Dermis blood vessel endothelial cell (primary cell): ENCODE data around the gene DELE1. TPM values are rescaled to one million over a fixed set of nuclear protein-coding genes. Genes with fewer than 3 reads are reported as not detected.
A peak's percentile ranks its signal among the peaks of the same experiment; 100 is the strongest.

Experiments used
- DNase-seq: peaks from one replicate; pipeline ENCODE4 v3.0.0; 2010
- total RNA-seq: library from RNA; depleted of rRNA; stranded (reverse); fragments of >200 nt; gene quantifications from 2 replicates; pipeline ENCODE4 v1.2.3, GENCODE V29; 2014

The DELE1 gene, protein sequence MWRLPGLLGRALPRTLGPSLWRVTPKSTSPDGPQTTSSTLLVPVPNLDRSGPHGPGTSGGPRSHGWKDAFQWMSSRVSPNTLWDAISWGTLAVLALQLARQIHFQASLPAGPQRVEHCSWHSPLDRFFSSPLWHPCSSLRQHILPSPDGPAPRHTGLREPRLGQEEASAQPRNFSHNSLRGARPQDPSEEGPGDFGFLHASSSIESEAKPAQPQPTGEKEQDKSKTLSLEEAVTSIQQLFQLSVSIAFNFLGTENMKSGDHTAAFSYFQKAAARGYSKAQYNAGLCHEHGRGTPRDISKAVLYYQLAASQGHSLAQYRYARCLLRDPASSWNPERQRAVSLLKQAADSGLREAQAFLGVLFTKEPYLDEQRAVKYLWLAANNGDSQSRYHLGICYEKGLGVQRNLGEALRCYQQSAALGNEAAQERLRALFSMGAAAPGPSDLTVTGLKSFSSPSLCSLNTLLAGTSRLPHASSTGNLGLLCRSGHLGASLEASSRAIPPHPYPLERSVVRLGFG
- total RNA-seq = 66.4 and 81.7 TPM in 2 replicates

DNA sequence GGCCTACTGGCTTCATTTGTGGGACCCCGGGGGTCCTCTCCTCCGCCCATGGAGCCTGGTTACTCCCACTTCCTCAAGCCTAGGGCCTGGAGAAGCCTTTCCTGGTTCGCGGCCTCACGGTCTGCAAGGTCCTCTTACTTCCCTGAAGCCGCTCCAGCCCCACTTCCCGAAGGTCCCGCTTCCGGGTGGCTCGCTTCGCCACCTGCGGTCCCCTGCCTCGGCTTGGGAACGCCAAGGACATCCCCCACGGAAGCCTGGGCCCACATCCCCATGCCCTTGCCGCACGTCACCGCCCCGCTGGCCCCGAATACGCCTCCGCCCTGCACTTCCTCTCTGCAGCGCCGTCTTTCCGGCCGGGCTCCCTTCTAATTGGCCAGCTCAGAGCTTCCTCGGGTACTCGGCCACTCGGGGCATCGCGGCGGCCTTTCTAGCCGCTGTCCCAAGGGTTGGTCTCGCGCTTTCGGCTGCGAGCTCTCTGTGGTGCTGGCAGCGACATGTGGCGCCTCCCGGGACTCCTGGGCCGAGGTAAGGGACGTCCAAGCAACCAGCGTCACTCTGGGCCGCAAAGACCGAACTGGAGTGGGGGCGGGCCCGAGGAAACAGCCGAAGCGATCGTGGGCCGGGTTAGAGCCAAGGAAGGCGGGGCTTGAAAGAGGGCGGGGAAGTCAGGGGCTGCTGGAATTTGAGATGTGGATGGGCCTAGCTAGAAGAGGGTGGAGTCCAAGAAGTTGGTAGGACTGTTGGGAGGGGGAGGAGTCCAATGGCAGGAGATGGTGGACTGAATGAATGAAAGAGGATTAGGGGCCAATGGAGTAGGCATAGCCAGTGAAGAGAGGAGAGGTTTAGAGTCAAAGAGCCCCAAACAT, at the start of gene DELE1:
TSS of gene DELE1 (plus strand) at position 424 of the 866 bp plus-strand sequence. CDS start at position 495, 71 bp downstream.
- DNase-seq = peak; percentile 95

DNA sequence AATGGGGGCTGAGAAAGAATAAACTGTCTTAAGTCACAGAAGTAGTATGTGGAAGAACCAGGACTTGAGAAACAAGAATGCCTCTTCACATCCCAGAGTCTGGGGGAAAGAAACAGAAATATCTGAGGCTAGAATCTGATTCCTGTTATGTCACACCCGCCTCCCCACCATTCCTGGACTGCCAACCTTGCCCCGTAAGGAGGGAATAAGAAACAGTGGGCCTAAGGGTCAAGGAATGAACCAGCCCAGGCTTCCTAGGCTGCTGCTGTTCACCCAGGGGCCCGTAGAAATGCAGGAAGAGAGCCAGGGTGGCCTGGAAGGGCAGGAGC, 49.8 kb upstream of the DELE1 start:
- DNase-seq = no peak

DNA sequence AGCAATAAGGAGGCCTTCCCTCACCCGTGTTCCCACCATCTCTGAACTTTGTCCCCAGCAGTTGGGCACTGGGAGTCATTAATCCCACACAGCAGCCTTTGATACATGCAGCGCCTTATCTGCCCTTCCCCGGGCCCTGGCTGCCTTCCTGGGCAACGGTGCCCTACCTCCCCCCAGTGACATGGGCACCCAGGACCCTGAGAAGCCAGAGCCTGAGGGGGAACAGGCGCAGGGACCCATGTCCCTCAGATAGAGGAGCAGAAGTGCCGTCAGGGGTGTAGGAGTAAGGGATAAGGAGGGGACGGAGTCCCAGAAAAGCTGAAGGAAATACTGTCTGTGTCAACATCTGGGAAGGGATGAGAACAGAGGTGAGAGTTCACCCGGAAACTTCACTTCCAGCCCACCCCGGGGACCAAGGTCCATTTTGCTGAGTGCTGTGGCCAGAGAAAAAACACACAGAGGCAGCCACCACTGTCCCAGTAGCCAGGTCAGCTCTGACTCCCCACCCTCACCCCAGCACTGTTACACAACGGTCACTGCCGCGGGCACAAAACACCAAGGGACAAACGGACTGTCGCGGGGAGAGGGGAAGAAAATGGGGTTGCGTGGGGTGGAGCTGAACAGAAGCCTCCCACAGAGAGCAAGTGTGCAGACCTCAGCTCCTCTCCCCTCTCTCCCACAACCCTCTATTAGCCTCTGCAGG, 49.3 kb upstream of the DELE1 start:
- DNase-seq = no peak

DNA sequence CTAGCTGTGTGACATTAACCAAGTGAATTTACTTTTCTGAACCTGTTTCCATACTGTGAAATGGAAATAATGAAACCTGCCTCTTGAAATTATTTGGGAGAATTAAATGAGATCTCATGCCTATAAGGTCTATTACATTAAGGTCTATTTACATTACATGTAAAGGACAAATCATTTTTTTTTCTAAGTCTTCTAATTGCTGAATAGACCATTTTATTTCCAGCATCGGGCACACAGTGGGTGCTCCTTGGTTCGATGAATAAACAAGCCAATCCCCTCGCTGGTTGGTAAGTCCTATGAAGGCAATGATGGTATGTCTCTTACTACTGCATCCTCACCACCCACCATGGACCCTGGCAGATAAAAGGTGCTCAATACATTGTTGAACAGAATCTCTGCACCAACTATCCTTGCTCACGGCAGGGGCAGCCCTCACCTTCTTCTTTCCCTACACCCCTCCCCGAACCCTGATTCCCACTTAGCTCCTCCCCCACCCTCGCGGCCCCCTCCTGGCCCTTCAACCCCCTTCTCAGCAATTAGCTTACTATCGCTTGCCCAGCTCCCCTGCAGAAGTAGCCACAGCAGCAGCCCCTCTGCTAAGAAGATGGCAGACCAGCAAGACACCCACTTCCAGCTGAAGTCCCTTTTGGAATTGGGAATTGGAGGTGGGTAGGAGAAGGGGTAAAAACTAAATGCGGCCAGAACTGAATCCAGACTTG, 48.5 kb upstream of the DELE1 start:
- DNase-seq = no peak

DNA sequence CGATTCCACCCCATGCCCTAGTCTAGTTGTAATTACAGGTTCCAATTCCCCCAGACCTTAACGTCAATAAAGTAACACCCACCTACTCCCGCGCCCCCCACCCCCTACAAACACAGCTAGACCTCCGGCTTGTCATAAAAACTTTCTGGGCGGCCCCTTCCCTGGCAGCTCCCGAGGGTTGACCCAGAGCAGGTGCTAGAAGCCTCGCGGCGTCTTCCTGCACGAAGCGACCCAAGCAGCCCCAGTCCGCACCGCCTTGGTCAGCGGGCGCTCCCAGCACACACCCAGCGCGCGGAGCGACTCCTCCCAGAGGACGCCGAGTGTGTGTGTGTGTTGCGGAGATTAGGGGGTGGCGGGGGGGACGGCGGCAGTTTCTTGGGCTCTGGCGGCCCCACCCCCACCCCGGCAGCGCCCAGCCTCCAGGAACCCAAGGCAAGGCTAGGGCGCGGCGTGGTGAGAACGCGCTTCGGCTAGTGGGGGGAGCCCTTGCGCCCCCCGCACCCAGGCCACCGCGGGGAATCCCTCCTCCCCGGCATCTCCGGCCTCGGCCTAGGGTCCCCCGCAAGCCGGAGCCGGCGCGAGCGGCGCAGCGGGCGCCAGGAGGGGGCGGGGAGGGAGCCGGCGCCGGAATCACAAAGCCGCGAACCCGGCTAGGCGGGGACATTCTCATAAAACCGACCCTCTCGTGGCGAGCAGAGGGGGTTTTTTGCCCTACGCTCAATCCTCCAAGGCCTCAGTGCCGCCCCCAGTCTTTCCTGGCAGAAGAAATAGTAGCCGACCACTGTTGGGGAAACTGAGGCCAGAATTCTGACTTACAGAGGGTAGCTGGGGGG, 47.7 kb upstream of the DELE1 start:
- peak; percentile 58 for DNase-seq

DNA sequence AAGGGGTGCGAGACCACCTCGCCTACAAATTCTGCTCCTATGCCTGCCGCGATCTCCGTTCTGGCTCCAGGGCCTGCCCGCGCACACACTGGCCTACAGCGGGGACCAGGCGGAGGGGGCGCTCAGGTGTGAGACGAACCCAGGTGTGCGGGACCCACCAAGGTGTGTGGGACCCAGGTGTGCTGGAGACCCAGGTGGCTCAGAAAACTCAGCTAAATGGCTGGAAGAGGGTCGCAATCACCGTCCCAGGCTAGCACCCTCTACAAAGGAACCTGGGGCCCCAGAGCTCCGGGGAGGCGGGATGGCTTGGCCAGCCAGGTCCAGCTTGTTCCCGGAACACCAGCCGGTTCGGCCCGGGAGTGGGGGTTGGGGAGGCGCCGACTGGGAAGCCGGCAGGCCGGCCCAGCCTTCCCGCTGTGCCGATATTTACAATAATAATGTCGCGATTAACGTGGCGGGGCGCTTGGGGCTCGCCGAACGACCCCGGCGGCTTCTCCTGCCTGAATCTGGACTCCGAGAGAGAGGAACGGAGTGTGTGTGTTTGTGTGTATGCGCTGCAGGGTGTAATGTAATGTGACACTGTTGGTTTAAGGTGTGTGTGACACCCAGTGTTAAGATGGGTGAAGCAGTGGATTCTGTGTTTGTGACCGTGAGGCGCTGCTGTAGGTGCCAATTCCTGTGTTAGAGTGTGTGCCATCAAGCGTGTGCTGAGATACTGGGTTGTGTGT, 46.9 kb upstream of the DELE1 start:
- peak; percentile 36 for DNase-seq

DNA sequence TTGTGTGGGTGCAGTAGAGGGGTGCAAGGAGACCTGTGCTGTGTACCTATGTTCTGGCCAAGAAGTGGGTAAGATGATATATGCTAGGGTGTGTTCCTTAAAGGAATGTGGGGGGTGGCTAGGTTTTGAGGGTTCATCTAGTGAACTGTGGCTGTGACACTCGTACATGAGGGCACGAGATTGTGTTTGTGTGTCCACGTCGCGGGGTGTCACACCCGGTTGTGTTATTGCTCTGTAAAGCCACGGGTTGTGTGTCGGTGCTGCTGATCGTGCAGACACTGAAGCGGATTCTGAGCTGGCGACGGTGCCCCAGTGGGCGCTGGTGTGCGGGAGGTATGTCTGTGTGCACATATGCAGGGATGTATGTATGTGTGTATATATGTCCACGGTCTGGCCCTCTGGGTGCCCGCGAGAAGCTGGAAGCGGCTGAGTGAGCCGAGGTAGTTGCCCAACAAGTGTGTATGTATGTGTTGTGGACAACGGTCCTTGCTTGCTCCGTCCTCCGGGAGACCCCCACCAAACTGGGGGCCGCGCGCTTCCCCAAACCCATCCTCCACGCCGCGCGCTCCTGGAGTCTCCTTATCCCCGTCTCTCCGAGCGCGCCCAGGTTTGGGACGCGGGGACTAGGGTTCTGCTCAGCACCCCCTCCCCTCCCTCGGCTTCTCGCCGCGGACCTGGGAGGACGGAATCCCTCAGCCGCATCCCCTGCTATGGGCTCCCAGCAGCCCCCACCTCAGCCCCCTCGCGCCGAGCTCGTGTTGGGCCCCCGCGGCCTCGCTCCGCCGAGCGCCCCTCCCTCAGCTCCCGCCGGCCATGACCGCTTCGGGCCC, 46.1 kb upstream of the DELE1 start:
- peak; percentile 53 for DNase-seq

DNA sequence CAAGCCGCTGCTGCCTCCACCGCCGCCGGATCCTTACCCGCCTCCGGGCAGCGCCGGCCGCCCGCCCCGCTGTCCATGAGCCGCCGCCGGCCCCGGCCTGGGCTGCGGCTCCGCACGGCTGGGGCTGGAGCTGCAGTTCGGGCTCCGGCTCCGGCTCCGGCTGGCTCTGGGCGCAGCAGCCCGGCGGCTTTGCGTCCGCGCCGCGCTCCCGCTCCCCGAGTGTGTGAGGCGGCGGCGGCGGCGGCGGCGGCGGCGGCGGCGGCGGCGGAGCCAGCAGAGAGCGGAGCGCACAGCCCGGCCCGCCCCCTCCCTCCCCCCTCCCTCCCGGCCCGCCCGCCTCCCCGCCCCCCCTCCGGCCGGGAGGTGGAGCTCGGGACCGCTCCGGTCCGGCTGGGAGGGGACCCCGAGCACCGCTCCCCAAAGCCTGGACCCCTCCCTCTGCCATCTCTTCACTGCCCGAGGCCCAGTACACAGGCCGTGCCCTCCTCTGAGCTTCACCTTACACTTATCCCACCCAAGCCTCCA, 45.4 kb upstream of the DELE1 start, which contains the start of gene PCDH1:
TSS of gene PCDH1 (minus strand) at position 225 of the 525 bp plus-strand sequence. CDS start at position 77, 148 bp downstream.
- DNase-seq = peak; percentile 67

DNA sequence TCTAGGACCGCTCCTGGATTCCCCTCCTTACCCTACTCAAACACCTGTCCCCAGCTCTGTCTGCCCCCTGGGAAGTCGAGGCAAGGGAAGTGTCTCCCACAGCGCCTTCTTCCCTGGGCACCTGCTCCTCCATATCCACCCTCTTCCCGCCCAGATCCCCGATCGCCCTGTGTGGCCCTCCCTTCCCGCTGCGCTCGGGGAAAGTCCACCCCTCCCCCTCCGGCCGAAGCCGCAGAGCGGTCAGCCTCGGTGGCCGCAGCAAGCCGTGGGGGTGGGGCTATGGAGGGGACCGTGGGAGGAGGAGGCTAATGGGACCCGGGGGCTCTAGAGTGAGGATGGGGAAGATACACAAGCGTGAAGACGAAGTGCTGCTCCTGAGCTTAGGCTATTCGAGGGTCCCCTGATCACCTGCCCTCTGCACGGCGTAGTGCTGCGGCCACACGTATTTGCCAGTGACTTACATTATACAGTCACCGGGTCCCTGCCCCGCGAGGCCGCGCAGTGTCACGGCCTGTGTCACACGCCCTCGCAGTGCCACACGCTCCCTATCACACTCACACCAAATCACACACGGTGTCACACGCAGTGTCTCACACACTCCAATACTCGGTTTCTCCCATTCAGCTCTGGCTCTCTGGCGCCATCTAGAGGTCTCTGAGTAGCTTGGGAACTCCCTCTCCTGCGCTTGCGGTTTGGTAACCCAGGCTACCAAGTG, 44.8 kb upstream of the DELE1 start:
- peak; percentile 97 for DNase-seq

DNA sequence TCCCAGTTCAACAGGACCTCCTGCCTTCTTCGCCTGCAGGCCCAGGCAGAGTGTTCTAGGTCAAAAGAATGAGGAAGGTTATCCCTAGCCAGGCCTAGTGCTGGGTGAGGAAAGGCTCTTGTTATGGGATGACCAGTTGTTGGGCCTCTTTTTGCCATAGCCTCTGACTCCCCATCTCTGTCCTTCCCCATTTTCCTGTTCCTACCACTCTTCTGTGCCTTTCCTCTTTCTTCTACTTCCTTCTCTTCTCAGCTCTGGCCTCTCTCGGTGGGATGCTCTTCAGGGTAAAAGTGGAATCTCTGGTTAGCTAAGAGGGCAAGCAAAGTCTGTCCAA, 44.3 kb upstream of the DELE1 start:
- no peak for DNase-seq

DNA sequence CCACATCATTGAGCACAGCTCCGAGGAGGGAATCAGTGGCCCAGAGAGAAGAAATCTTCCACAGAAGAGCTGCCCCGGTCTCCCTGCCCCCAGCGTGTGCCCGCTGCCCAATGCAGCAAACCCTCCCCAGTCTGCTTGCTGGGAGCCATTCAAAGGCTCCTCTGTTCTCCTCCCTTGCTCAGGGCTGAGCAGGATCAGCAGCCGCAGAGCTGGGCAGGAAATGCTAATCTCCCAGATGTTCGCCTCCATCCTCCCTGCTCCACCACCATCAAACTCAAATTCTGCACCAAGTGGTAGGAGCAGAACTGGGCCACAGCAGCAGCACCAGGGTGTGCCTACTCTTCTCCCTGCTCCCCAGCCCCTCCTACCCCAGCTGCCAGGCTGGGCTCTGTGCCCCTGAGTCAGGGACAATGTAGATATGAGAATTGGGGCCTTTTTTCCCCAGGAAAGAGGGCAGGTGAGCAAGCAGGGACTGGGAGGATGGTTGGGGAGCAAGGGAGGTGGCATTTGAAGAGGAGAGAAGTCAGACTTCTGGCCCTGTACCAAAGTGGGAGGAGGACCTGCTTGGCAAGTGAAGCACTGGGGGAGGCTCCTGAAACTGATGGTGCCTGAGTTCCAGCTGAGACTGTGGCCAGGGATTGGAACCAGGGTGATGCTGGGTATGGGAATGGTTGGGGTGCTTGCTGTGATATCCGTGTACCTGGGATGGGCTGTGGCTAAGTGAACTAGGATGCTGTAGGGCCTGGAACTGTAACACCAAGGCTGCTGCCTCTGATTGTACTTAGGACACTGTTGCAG, 43.5 kb upstream of the DELE1 start:
- no peak for DNase-seq

DNA sequence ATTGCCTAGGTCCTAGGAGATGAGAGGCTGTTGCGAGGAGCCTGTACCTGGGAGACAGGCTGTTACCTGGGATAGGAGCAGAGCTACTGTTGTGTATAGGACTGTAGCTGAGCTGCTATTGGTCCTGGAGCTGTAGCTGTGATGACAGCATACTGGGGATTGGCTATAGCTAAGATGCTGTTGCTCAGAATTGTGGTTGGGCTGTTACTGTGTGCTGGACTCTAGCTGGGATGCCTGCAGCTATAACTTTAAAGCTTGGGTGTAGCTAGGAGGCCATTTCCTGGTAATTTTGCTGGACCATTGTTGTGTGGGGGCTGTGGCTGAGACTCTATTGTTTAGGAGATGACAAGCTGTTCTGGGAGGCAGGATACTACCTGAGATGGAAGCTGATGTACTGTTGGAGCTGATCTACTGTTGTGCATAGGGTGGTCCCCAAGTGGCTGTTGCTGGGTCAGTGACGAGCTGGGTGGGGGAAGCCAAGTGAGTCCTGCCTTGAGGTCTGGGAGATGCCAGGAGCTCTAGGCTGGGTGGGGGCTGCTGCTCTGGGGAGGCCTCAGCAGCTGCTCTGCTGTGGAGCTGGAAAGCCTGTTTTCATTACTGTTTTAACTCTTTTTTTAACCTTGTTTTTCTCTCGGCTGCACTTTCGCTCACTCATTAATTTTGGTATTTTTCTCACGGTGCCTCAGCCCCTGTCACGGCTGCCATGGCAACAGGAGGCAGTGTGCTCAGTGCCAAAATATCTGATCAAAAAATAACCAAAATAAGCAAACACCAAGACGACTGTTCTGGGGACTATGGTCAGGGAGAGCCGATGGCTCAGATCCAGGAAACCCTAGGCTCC, 42.5 kb upstream of the DELE1 start:
- peak; percentile 65 for DNase-seq

DNA sequence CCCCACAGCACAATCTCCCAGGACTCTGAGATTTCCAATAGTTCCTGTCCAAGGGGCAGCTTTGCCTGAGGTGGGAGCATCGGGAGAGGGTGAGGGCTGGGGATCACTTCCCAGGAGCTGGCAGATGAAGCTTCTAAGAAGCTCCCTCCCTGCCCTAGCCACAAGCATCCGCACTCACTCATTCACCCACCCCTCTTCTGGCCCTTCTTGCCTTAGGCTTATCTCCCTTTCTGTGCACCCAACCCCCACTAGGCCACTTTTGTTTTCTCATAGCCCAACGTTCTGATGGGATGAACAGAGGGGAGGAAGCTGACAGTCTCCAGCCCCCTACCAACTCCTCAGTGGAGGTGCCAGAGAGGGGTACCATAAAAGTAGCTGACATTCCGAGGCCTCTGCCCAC, 41.8 kb upstream of the DELE1 start:
- DNase-seq = no peak

DNA sequence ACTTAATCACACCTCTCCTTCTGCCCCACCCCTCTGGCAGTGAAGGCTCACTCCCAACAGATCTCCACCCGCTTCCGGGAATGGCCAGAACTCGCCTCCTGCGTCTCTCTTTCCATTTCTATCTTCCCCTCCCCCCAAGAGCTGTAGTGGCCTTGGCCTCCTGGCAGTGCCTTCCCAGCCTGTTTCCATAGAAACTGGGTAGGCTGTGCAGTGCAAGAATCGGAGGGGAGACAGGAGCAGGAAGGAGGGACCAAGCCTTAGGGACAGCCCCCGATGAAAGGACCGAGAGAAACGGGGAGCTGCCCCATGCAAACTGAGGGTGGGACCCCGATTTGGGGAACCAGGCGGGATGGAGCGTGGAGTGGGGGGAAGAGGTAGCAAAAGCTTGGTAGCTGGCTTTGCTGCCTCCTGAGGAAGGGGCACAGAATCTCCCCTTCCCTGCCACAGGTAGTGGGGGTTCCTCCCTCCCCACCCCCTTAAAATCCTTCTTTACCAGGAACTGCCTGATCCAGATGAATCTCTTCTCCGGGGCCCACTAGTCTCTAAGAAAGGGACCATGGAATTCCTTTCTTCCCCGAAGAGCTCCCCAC, 41.0 kb upstream of the DELE1 start:
- DNase-seq = no peak

DNA sequence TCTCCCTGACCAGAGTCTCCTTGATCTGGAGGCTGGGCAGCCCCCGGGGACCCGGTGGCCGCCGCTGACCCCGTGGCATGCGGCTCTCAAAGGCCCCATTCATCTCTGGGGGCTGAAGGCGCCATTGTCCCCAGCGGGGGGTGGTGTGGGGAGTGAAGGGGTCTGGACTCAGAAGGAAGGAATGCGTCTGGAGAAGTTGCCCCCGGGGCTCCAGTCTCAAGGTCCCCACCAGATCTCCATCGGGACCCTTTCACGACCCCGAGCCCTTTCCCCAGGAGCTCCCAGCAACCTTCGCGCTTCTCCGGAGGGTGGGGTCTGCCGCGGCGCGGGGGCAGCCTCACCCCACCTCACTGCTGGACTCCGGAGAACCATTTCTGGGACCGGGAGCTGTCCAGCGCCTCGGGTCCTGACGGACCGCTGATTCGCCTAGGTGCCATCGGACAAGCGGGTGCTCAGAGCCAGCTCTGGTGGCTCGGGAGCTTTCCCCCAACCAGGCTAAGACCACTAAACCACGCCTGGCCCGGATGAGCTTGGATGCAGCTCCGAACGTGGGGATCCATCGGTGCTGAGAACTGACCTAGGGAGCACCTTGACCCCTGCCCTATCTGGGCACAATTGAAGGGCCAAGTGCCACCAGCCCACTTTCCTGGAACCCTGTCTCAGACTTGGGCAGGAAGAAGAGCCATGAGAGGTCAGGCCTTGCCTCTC, 40.3 kb upstream of the DELE1 start:
- DNase-seq = peak; percentile 62

DNA sequence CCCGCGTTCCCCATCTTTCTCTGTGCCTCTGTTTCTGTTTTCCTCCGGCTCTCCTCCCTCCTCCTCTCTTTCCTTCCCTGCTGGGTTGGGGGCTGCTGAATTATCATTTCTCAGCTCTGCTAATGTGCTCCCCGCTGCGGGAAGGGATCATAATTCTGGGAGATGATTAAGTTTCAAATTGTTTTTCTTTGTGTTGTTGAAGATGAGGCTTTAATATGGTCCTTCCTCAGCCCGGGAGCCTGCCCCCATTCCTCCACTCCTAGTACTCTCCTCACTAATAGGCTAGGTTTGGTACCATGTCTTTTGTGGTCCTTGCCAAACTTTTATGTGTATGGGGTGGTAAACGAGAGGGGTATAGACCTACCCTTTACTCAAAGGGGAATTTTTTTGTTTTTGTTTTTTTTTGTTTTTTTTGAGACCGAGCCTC, 39.8 kb upstream of the DELE1 start:
- DNase-seq = no peak
